Stimulated activated effector memory CD8-positive, alpha-beta T cell treated with anti-CD3 and anti-CD28 coated beads, Interleukin-12 subunit alpha, Interleukin-12 subunit beta, amount 100 ng/mL, for 72 hours (primary cell): Measurements from ENCODE around the gene C5AR2.
"Not testable (repeated sequence)": the region's sequence is repeated elsewhere in the genome, so short reads cannot be mapped to it uniquely, and the experiment has no call there.

Experiments
- ATAC-seq: fragments of 150-1000 bp; cut with Tn5 transposase; 2 replicates; pipeline ENCODE4 v1.10.0; 2021
- DNase-seq, 2 donors: peaks; one replicate each; pipeline ENCODE4 v3.0.0; 2021 to 2022; ENCODE audit warnings: low spot score in 2 of 2
- H3K27ac Mint-ChIP-seq: one replicate; pipeline ENCODE4 v1.8.0; 2022; ENCODE audit warnings: mild to moderate bottlenecking, mixed read lengths
- H3K36me3 Mint-ChIP-seq: one replicate; pipeline ENCODE4 v1.8.0; 2022; ENCODE audit warnings: mild to moderate bottlenecking, mixed read lengths
- H3K4me1 Mint-ChIP-seq: one replicate; pipeline ENCODE4 v1.8.0; 2022; ENCODE audit warnings: mixed read lengths
- H3K4me3 Mint-ChIP-seq: one replicate; pipeline ENCODE4 v1.8.0; 2022; ENCODE audit warnings: mild to moderate bottlenecking, mixed read lengths
- H3K9me3 Mint-ChIP-seq: one replicate; pipeline ENCODE4 v1.8.0; 2022; ENCODE audit warnings: mixed read lengths

The C5AR2 gene

DNA sequence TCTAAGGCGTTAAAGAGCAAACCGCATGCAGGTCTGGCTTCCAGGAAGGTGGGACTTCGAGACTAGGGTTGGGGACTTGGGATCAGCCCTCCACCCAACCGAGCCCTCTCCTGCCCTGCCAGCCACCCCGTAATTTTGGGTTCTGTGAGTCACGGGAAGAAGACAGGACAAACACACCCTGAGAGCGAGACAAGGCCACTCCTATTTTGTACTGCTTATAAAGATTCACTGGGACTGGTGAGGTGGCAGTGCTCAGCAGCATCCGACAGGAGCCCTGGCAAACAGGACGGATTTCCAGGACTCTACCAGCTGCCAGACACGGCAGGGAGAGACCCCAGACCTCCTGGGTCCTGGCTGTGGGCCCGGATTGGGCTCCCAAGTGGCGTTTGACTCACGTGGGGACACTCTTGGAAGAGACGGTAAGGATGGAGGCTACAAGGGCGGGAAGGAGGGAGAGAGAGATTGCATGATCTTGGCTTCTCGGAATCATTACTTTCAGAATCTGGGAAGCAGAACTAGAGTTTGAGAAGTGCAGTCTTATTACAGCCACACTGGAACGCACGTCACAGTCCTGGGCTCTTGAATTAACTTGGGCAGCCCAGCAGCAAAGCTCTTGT, at the start of gene C5AR2:
C5AR2 (plus strand) TSS at position 245 of the 617 bp plus-strand sequence. CDS start 8,625 bp downstream, outside the sequence.
- no peaks in the 10 kb centered on the region for H3K36me3 Mint-ChIP-seq
- ATAC-seq (no peak), DNase-seq (no peak)
- H3K27ac Mint-ChIP-seq, result no peak within 1 kb of the TSS
- no peaks in the 10 kb centered on the region for H3K9me3 Mint-ChIP-seq
- no peak within 1 kb of the TSS for H3K4me3 Mint-ChIP-seq
- H3K4me1 Mint-ChIP-seq, result peaks cover 10% of the 10 kb centered on the region

DNA sequence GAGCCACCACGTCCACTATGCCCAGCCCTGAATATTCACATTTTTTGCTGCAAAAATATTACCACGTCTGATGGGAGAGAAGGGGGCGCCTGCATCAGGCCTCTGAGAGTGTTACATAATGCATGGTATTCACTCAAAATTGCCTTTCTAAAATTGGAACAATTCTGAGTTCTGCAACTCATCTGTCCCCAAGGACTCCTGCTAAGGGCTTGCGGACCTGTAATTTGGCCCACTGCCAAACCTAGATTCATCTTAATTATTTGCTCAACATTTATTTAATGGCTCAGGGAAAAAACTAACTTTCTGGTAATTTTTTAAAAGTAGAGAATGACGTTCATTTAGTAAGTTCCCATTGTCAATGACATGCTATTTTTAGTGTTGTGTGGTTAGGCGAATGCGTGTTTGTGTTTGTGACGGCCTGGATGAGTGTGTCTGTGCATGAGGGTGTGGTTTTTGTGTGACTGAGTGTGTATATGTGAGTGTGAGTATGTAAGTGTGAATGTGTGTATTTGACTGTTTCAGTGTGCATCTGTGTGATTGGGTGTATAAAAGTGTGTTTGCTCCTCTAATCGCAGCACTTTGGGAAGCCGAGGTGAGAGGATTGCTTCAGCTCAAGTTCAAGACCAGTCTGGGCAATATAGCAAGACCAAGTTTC, 48.4 kb upstream of the C5AR2 start:
- Mint-ChIP-seq H3K27ac (no peak overlapping the region), H3K9me3 (no peaks in the 10 kb centered on the region), H3K4me1 (peaks cover 24% of the 10 kb centered on the region), H3K4me3 (no peak overlapping the region), H3K36me3 (peaks cover 16% of the 10 kb centered on the region)
- no peak for DNase-seq
- no peak for ATAC-seq

DNA sequence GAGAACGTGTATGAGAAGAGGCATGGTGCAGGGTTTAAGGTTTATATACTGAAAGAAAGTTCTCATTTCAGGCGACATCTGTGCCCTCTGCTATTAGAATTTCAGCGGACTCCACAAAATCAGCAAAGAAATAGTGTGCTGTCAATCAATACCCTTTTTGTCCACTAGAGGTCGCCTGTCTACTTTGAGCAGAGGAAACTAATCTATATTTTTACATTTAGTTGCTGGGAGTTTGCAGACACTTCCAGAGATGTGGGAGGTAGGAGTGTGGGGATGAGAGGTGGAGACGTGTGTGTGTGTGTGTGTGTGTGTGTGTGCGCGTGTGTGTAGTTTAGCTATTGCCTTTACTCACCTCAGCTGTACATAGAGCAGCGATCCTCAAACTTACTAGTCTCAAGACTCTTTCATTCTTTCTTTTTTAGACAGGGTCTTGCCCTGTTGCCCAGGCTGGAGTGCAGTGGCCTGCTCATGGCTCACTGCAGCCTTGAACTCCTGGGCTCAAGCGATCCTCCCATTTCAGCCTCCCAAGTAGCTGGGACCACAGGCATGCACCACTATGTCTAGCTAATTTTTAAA, 47.6 kb upstream of the C5AR2 start:
- Mint-ChIP-seq H3K27ac (no peak overlapping the region), H3K4me3 (no peak overlapping the region), H3K4me1 (peaks cover 23% of the 10 kb centered on the region), H3K36me3 (peaks cover 13% of the 10 kb centered on the region), H3K9me3 (no peaks in the 10 kb centered on the region)
- DNase-seq (peak in 1 of 2 donors; percentile 45), ATAC-seq (no peak)

DNA sequence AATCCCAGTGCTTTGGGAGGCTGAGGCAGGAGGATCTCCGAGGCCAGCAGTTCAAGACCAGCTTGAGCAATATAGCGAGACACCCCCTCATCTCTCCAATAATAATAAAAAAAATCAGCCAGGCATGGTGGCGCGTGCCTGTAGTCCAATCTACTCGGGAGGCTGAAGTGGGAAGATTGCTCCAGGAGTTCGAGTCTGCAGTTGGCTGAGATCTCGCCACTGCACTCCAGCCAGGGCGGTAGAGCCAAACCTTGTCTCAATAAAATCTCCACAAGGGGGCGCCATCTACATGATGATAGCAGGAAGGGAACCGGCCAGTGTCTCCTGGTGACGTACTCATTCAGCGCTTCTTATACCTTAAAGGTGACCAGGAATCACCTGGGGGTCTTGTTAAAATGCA, 35.9 kb upstream of the C5AR2 start:
- H3K4me1 Mint-ChIP-seq, result peaks cover 23% of the 10 kb centered on the region
- H3K9me3 Mint-ChIP-seq, result no peaks in the 10 kb centered on the region
- H3K36me3 Mint-ChIP-seq, result no peaks in the 10 kb centered on the region
- H3K27ac Mint-ChIP-seq, result no peak overlapping the region
- DNase-seq (peak; percentile 82 to 89), ATAC-seq (peak; percentile 94)
- H3K4me3 Mint-ChIP-seq, result no peak overlapping the region

DNA sequence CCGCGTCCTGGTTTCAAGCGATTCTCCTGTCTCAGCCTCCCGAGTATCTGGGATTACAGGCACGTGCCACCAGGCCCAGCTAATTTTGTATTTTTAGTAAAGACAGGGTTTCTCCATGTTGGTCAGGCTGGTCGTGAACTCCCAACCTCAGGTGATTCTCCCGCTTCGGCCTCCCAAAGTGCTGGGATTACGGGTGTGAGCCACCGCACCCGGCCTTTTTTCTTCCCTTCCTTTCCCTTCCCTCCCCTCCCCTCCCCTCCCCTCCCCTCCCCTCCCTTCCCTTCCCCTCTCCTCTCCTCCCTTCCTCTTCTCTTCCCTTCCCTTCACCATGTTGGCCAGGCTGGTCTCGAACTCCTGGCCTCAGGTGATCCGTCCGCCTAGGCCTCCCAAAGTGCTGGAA, 31.1 kb upstream of the C5AR2 start:
- DNase-seq, H3K9me3 Mint-ChIP-seq, H3K36me3 Mint-ChIP-seq, ATAC-seq, H3K4me3 Mint-ChIP-seq: not testable (repeated sequence)
- Mint-ChIP-seq H3K4me1 (peaks cover 26% of the 10 kb centered on the region), H3K27ac (peak overlapping the region; percentile 41)

DNA sequence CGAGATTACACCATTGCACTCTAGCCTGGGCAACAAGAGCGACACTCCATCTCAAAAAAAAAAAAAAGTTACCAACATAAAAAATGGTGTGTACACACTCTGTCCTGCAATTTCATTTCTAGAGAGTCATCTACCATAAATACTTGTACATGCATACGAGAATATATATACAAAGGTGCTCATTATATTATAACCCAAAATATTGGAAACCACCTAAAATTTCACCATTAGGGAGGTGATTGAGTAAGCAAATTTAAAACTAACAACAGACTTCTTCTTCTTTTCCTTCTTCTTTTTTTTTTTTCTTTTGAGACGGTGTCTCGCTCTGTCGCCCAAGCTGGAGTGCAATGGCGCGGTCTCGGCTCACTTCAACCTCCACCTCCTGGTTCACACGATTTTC, 29.7 kb upstream of the C5AR2 start:
- H3K4me3 Mint-ChIP-seq, result no peak overlapping the region

DNA sequence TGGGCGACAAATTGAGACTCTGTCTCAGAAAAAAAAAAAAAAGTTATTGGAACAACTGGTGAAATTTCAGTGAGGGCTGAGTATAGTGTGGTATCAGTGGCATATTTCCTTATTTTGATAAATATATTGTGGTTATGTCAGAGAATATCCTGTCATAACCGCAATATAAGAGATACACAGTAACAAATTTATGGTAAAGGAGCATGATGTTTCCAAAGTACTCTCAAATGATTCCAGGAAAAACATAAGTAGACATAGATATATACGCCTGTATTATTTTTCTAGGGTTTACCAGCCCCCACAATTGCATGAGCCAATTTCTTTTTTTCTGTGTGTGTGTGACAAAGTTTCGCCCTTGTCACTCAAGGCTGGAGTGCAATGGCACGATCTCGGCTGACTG, 28.0 kb upstream of the C5AR2 start:
- H3K4me1 Mint-ChIP-seq, result peaks cover 16% of the 10 kb centered on the region
- H3K9me3 Mint-ChIP-seq, result no peaks in the 10 kb centered on the region
- no peak for DNase-seq
- H3K27ac Mint-ChIP-seq, result no peak overlapping the region
- ATAC-seq, result no peak
- no peaks in the 10 kb centered on the region for H3K36me3 Mint-ChIP-seq
- no peak overlapping the region for H3K4me3 Mint-ChIP-seq

More for the DNA sequence above, 29.7 kb upstream of the C5AR2 start:
- DNase-seq (no peak), ATAC-seq (no peak)
- H3K27ac Mint-ChIP-seq, result no peak overlapping the region
- H3K9me3 Mint-ChIP-seq, result no peaks in the 10 kb centered on the region
- H3K36me3 Mint-ChIP-seq, result no peaks in the 10 kb centered on the region
- peaks cover 16% of the 10 kb centered on the region for H3K4me1 Mint-ChIP-seq

DNA sequence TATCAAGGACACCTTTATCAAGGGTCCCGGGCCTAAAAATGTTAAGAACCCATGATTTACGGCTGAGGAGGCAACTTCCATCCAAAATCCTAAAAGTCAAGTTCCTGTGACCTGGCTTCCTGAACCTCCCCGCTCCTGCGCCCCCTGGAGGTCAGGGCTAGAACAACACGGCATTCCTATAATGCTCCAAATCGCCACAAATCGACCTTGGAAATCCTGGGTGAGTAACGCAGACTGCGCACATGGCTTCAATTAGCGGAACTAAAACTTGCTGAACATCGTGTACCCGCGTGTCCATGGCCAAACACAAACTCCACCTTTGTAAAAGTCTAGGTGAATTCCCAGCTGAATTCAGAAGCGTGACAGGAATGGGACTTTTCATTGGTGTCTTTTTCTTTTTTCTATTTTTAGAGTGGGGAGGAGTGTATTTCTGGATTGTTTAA, 26.6 kb upstream of the C5AR2 start:
- Mint-ChIP-seq H3K9me3 (no peaks in the 10 kb centered on the region), H3K27ac (no peak overlapping the region), H3K4me3 (no peak overlapping the region), H3K36me3 (no peaks in the 10 kb centered on the region), H3K4me1 (peaks cover 10% of the 10 kb centered on the region)
- peak; percentile 49 to 65 for DNase-seq
- no peak for ATAC-seq

DNA sequence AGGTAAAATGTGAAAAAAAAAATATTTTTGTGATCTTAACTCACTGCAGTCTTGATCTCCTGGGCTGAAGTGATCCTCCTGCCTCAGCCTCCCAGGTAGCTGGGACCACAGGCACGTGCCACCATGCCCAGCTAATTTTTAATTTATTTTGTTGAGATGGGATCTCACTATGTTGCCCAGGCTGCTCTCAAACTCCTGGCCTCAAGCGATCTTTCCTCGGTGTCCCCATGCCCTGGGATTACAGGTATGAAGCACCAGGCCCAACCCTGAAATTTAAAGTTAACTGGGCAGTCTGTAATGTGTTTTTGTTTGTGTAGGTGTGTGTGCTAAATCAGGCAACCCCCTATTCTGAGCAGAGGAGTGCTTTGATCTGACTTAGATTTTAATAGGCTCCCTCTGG, 25.7 kb upstream of the C5AR2 start:
- no peaks in the 10 kb centered on the region for H3K9me3 Mint-ChIP-seq
- ATAC-seq (no peak), DNase-seq (no peak)
- no peak overlapping the region for H3K4me3 Mint-ChIP-seq
- H3K27ac Mint-ChIP-seq, result no peak overlapping the region
- H3K4me1 Mint-ChIP-seq, result peaks cover 5% of the 10 kb centered on the region
- no peaks in the 10 kb centered on the region for H3K36me3 Mint-ChIP-seq

DNA sequence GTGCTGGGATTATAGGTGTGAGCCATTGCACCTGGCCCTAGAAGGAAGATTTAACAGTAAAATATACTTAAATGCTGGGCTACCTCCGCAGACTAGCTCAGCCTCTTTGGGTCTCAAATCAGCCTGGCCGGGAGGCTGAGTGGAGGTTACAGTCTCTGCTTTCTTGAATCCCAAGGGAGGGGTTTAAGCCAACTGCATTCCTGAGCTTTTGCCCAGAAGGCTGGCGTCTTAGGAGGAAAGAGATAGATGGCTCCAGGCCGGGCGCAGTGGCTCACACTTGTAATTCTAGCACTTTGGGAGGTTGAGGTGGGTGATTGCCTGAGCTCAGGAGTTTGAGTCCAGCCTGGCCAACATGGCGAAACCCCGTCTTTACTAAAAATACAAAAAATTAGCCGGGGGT, 22.9 kb upstream of the C5AR2 start:
- Mint-ChIP-seq H3K4me1 (peaks cover 5% of the 10 kb centered on the region), H3K4me3 (no peak overlapping the region), H3K36me3 (no peaks in the 10 kb centered on the region), H3K27ac (no peak overlapping the region), H3K9me3 (no peaks in the 10 kb centered on the region)
- ATAC-seq (no peak), DNase-seq (no peak)

DNA sequence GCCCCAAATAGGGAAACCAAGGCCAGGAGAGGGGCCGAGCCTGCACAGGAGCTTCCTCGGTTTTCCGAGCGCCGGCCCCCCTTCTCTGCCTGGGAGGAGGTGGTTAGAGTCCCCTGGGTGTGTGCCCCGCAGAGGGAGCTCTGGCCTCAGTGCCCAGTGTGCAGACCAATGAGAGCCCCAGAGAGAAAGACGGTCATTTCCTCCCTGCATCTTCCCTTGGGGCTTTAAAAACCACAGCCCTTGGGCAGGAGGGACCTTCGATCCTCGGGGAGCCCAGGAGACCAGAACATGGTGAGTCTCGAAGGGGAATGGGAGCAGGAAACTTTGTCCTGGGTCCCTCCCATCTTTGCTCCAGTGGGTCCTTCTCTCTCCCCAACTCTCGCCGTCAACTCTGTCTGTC, 22.4 kb upstream of the C5AR2 start, which contains the start of gene C5AR1:
C5AR1 (plus strand) TSS at position 254 of the 400 bp plus-strand sequence; CDS start at position 289, 35 bp downstream.
- Mint-ChIP-seq H3K4me3 (no peak within 1 kb of the TSS), H3K36me3 (no peaks in the 10 kb centered on the region), H3K4me1 (peaks cover 5% of the 10 kb centered on the region), H3K27ac (no peak within 1 kb of the TSS), H3K9me3 (no peaks in the 10 kb centered on the region)
- no peak for ATAC-seq
- no peak for DNase-seq

DNA sequence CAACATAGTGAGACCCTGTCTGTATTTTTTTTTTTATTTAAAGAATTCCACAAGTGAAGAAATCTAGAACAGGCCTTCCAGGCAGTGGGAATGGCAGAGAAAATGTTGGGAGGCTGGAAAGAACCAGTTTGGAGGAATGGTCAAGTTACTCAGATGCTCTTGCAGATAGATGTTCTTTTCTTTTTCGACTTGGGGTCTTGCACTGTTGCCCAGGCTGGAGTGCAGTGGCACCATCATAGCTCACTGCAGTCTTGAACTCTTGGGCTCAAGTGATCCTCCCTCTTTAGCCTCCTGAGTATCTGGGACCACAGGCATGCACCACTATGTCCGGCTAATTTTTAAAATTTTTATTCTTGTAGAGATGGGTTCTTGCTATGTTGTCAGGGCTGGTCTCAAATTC, 21.7 kb upstream of the C5AR2 start:
- H3K4me1 Mint-ChIP-seq, result peaks cover 4% of the 10 kb centered on the region
- DNase-seq (no peak), ATAC-seq (no peak)
- H3K27ac Mint-ChIP-seq, result no peak overlapping the region
- H3K9me3 Mint-ChIP-seq, result no peaks in the 10 kb centered on the region
- no peak overlapping the region for H3K4me3 Mint-ChIP-seq
- no peaks in the 10 kb centered on the region for H3K36me3 Mint-ChIP-seq

DNA sequence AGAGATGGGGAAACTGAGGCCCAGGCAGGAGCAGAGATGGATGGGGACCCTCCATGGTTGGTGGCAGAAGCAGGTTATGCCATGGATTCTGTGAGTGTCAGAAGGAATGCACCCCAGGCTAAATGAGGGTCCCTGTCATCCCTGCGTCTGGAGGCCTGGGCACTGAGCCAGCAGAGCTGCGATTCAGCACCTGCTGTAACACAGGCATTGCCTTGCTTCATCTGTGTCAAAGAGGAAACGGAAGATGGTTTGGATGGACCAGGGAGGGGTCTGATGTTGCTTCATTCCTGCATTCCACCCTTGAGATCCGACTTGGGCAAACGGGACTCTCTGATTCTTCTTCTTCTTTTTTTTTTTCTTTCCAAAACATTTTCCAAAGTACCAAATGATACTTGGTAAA, 21.2 kb upstream of the C5AR2 start:
- H3K4me1 Mint-ChIP-seq, result peaks cover 5% of the 10 kb centered on the region
- H3K9me3 Mint-ChIP-seq, result no peaks in the 10 kb centered on the region
- no peak overlapping the region for H3K27ac Mint-ChIP-seq
- DNase-seq (no peak), ATAC-seq (no peak)
- no peaks in the 10 kb centered on the region for H3K36me3 Mint-ChIP-seq
- no peak overlapping the region for H3K4me3 Mint-ChIP-seq

DNA sequence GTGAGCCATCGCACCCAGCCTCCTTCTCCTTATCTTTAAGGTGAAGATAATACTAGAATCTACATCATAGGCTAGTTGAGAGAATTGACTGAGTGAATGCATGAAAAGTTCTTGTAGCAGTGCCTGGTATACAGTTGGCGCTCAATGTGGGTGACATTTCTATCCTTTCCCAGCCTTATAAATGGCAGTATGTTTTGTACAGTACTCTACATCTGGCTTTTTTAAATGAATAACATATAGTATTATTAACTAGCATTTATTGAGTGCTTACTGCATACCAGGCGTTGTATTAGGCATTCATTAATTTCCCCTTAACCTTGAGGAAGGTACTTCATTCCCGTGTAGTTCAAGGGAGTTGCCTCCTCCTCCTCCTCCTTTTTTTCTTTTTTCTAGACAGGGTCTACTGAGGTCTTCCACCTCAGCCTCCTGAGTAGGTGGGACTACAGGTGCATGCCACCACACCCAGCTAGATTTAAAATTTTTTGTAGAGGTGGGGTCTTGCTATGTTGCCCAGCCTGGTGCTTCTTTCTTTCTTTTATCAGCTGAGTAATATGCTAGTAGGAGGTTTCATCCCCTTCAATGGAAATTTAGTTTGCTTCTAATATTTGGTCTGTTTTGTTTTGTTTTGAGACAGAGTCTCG, 19.5 kb upstream of the C5AR2 start:
- no peaks in the 10 kb centered on the region for H3K36me3 Mint-ChIP-seq
- DNase-seq (no peak), ATAC-seq (no peak)
- H3K4me1 Mint-ChIP-seq, result peaks cover 5% of the 10 kb centered on the region
- no peak overlapping the region for H3K4me3 Mint-ChIP-seq
- no peak overlapping the region for H3K27ac Mint-ChIP-seq
- H3K9me3 Mint-ChIP-seq, result no peaks in the 10 kb centered on the region

DNA sequence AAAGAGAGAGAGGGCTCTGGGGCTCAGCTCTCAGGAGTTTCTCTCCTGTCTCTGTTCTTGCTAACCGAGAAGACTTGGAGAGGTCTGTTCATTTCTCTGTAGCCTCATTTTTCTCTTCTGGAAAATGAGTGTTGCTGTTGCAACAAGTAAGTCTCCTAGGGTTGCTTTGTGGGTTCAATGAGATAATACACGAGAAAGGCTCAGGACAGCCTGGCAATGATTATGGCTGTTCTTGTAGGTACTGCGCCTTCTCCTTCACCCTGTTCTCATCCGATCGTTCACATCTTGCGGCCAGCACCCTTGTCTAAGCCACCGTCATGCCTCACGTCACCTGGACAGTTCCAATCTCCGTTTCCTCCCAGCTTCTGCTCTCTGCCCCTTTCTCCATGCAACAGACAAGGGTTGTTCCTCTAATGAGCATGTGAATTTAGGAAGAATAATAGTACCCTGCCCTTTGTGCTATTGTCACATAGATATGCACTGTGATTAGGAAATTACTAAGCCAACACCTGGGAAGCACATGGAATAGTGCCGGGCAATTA, 18.1 kb upstream of the C5AR2 start:
- no peak overlapping the region for H3K27ac Mint-ChIP-seq
- H3K4me3 Mint-ChIP-seq, result no peak overlapping the region
- H3K36me3 Mint-ChIP-seq, result no peaks in the 10 kb centered on the region
- DNase-seq, result no peak
- no peaks in the 10 kb centered on the region for H3K9me3 Mint-ChIP-seq
- peaks cover 5% of the 10 kb centered on the region for H3K4me1 Mint-ChIP-seq
- ATAC-seq, result no peak
